HepG2 (cell line): ENCODE results near the gene PRKAG1.

ENCODE experiments used
- FOSL2 ChIP-seq: sonication (generic); formaldehyde crosslinking; IDR thresholded peaks from 2 replicates; pipeline ENCODE4 v1.4.0; 2020; ENCODE audit warnings: missing genetic modification reagents
- KAT8 ChIP-seq: IDR thresholded peaks from 2 replicates; pipeline ENCODE4 v1.6.1; 2016; ENCODE audit warnings: missing genetic modification reagents, missing compliant biosample characterization
- NR3C1 ChIP-seq: sonication (generic); formaldehyde crosslinking; IDR thresholded peaks from 2 replicates; pipeline ENCODE4 v1.4.0; 2020; ENCODE audit warnings: missing genetic modification reagents
- ZNF260 ChIP-seq: sonication (generic); formaldehyde crosslinking; IDR thresholded peaks from 2 replicates; pipeline ENCODE4 v1.4.0; 2020; ENCODE audit warnings: missing genetic modification reagents, low read depth, mild to moderate bottlenecking, borderline replicate concordance
- ZNF772 ChIP-seq: sonication (generic); formaldehyde crosslinking; IDR thresholded peaks from 2 replicates; pipeline ENCODE4 v1.5.0; 2020; ENCODE audit warnings: mild to moderate bottlenecking, missing genetic modification reagents
- TF ChIP-seq, protein P1 (sequence below): sonication (generic); formaldehyde crosslinking; IDR thresholded peaks from 2 replicates; pipeline ENCODE4 v1.8.0; 2022; ENCODE audit warnings: mild to moderate bottlenecking, missing genetic modification reagents, moderate library complexity

DNA sequence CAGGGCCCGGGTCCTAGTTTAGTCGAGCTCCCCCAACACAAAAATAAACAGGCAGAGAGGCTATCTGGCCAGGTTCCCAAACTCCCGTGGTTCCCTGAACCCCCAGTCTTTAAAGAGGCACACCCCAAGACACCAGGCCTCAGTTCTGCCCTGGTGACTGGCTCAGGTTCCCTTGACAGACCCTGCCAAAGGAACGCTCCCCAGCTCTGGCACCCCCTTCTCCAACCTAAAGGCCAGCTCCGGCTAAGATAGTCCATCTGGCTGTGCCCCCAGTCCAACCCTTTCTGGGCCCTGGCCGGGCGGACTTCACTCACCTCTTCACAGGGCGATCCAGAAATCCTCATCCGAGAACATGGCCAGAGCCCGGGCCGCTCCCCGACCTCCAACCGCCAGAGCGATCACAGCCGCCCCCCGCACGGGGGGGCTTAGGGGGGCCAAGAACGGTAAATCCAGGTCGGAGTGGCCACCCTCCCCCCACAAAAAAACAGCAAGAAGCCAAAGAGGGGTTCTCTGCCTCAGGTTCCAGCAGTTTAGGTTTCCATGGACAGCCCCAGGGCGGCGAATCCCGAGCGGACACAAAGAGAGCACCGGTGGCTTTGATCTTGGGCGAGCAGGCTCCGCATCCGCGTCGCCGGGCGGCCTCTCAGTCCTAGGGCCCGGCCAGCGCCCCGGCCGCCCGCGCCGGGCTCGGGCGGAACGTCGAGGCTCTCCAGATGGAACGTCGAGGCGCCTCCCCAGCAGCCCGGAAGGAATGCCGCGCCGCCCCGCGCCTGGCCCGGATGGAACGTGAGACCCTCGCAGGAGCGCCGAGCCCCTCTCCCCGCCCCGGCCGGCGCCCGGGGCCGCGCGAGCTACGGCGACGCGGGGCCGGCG is 41.0 kb upstream of the PRKAG1 start:
- no peak for TF ChIP-seq ZNF772
- TF ChIP-seq, protein P1, sequence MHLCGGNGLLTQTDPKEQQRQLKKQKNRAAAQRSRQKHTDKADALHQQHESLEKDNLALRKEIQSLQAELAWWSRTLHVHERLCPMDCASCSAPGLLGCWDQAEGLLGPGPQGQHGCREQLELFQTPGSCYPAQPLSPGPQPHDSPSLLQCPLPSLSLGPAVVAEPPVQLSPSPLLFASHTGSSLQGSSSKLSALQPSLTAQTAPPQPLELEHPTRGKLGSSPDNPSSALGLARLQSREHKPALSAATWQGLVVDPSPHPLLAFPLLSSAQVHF (CRISPR knock-in tag) = no peak
- no peak for TF ChIP-seq ZNF260 (CRISPR knock-in tag)
- no peak for TF ChIP-seq KAT8 (CRISPR knock-in tag)
- TF ChIP-seq NR3C1 = no peak
- TF ChIP-seq FOSL2 = no peak
